A375 (cell line): ENCODE data around the gene GSTO1. TPM values are rescaled to one million over a fixed set of nuclear protein-coding genes. Genes with fewer than 3 reads are reported as not detected.

Source experiments
- small RNA-seq: library from RNA; depleted of rRNA; stranded (forward); fragments of <200 nt; gene quantifications from one replicate; pipeline ENCODE3, GENCODE V24; 2014
- total RNA-seq: library from RNA; depleted of rRNA; stranded (reverse); fragments of >200 nt; shearing (Covaris generic); gene quantifications from 2 replicates; pipeline ENCODE4 v1.2.3, GENCODE V29; 2014; rRNA removed

The GSTO1 gene
- total RNA-seq, result 117 and 139 TPM in 2 replicates

GRCh38 chr10:104254493-104255310, at the start of gene GSTO1:
Gene GSTO1, plus strand, starts transcription at chr10:104254892. Its CDS starts 37 bp downstream, at chr10:104254929.

GRCh38 chr10:104231784-104232612, 22.7 kb upstream of the GSTO1 start, which contains the start of gene CFAP43:
Gene CFAP43, minus strand, starts transcription at chr10:104232364. Its CDS starts 118 bp downstream, at chr10:104232246.

DNA sequence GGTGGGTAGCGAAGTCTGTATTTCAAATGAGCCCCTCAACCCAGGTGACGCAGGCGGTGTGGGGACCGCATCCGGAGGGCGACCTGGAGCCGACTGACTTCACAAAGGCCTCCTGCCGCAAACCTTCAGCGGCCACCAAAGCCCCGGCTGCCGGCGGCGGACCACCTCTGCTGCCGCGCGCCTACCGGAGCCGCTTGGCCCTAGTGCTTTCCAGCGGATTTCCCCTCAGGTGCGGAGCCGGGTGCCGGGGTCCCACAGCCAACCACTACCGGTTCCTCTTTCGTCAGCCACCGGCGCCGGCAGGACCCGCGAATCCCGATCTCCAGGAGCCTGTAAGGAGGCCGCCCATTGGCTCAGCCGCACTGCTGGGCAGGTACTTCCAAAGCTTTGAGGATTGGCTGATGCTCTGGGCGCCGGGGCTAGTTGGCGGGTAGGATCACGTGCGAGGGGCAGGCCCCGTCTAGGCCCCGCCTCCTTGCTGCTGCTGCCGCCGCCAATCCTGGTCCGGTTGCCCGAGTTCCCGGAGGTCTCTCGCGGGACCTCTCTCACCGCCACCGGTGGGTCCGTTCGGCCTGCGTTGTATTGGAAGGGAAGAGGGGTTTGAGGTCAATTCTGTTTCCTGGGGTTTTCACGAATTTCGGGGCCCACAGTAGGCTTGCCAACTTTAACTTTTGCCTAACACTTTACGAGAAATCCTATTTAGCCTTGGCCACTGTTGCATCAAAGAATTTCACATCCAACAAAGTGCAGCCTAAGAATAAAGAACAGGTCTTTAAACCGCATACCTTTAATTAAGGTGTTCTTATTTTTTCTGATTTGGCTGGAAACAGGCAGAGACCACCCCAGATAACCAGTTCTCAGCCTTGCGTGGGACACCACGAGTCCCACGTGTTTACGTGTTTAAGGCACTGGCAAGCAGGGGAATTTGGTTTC, 14.3 kb downstream of the GSTO1 start, which contains the start of gene GSTO2:
Gene GSTO2 (plus strand): TSS at position 472 of the 933 bp plus-strand sequence. CDS start 5,732 bp downstream, outside the sequence.

Small RNAs within 50 kb of the gene (small RNA-seq; reads per million reads assigned to genes)
- gene MIR4482, result not detected
- gene MIR609, result not detected

Other genes starting within 250 kb of the GSTO1 start
- gene COL17A1, start 169.0 kb upstream of the GSTO1 start, total RNA-seq, result 0.57 and 3.7 TPM in 2 replicates
- 5.7 and 8.2 TPM in 2 replicates for gene SFR1, start 132.7 kb upstream of the GSTO1 start, total RNA-seq
- 0.19 and 0.37 TPM in 2 replicates for gene CFAP43, start 22.5 kb upstream of the GSTO1 start, total RNA-seq
- gene GSTO2, start 14.3 kb downstream of the GSTO1 start, total RNA-seq, result 0.29 and 1.4 TPM in 2 replicates
- 15.0 and 22.5 TPM in 2 replicates for gene ITPRIP, start 83.6 kb downstream of the GSTO1 start, total RNA-seq
- gene CFAP58, start 98.9 kb downstream of the GSTO1 start, total RNA-seq, result 0.41 and 0.74 TPM in 2 replicates